ENCODE measurements around the gene EPS8L2.

- TF ChIP-seq CTCF (IDR thresholded peaks at IDR 0.05; ENCODE audit: insufficient read depth, low read length, poor library complexity, severe bottlenecking): no peak
- TF ChIP-seq EZH2phosphoT487 (conservative IDR thresholded peaks at IDR 0.05; ENCODE audit: low read length): no peak
These were observed 19.4 kb upstream of the EPS8L2 start for GRCh38 chr11:686451-687243.
